ENCODE data around the gene TAF12.
"Not testable (repeated sequence)": the region's sequence is repeated elsewhere in the genome, so short reads cannot be mapped to it uniquely, and the experiment has no call there.

Gene TAF12, protein sequence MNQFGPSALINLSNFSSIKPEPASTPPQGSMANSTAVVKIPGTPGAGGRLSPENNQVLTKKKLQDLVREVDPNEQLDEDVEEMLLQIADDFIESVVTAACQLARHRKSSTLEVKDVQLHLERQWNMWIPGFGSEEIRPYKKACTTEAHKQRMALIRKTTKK

DNA sequence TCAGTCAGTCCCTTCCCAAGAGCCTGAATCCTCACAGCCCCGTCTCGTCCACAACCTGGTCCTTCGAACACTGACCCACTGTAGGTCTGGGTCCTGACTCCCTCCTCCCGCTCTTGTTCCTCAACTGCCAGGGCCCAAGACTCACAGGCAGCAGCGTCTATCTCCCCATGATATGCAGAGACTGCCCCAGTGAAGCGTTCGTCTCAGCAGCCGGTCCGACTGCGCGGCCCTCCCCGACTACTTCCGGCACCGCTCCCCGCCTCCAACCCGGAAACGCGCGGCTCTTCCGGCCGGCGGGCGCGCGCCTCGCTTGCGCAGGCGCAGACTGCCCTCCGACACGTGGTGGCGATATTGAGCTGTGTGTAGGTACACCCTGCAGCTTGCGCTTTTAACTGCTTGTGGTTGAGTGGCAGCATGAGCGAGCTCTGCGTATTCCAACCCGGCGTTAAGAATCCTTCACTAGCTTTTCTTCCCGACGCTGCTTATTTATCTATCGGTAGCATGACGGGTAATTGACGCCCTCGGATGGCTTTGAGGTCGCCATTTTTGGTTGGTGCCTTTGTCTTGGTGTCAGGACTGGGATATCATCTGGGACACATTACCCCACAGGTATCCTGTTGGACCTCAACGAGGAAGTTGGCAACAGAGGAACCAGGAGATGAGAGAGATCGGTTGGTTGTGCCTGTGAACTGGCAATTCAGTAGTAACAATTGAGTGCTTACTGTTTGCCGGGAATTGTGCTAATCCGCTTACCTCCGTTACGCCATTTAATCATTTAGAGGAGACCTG is at the start of gene TAF12:
TSS of gene TAF12 (minus strand) at position 221 of the 789 bp plus-strand sequence. CDS start 20,986 bp downstream, outside the sequence.
- peak within 1 kb of the TSS; percentile 96 for H3K27ac ChIP-seq
- TF ChIP-seq, protein P1, sequence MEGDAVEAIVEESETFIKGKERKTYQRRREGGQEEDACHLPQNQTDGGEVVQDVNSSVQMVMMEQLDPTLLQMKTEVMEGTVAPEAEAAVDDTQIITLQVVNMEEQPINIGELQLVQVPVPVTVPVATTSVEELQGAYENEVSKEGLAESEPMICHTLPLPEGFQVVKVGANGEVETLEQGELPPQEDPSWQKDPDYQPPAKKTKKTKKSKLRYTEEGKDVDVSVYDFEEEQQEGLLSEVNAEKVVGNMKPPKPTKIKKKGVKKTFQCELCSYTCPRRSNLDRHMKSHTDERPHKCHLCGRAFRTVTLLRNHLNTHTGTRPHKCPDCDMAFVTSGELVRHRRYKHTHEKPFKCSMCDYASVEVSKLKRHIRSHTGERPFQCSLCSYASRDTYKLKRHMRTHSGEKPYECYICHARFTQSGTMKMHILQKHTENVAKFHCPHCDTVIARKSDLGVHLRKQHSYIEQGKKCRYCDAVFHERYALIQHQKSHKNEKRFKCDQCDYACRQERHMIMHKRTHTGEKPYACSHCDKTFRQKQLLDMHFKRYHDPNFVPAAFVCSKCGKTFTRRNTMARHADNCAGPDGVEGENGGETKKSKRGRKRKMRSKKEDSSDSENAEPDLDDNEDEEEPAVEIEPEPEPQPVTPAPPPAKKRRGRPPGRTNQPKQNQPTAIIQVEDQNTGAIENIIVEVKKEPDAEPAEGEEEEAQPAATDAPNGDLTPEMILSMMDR (conservative IDR thresholded peaks at IDR 0.05): peak; percentile 56

DNA sequence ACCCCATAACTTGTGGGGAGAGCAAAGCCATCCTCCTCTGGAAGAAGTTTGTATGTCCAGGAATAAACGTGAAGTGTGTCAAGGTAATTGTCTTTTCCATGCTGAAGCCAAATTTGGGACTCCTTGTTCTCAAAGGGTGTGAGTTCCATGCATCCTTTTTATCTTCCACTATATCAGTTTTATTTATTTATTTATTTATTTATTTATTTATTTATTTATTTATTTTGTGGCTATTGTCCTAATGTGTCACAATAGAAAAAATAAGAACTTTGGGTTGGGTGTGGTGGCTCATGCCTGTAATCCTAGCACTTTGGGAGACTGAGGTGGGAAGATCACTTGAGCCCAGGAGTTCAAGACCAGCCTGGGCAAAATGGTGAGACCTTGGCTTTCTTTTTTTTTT is 48.8 kb upstream of the TAF12 start:
- H3K27ac ChIP-seq: not testable (repeated sequence)

DNA sequence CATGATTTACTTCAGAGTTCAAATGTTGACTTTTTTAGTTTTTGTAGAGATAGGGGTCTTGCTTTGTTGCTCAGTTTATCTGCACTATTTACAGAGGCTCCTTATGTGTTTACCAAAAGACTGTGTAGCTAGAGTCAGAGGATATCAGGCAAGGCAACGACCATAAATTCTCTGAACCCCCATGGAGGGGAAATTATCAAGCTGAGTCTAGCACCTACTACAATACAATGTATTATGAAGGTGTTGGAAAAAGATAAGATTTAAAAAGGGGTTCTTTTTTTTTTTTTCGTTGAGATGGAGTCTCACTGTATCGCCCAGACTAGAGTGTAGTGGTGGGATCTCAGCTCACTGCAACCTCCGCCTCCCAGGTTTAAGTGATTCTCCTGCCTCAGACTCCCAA is 42.1 kb upstream of the TAF12 start:
- TF ChIP-seq, protein P1 (conservative IDR thresholded peaks at IDR 0.05): no peak
- H3K27ac ChIP-seq: no peak overlapping the region

DNA sequence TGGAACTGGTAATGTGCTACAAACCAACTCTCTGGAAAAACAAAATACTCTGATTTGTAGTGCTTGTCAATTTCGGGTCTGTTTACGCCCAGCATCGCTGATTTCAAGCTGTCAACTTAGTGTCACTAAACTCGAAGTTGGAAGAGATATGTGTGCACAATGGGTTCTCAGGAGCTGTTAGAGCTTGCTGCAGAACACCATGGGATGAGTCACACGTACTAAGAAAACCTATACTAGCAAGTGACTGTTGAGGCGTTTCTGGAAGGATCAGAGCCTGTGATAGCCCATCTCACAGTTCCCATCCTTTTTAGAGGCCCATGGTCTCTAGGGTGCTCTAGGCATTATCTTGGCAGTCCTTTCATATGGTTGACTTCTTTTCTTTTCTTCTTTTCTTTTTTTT is 40.0 kb upstream of the TAF12 start:
- TF ChIP-seq, protein P1 (conservative IDR thresholded peaks at IDR 0.05): no peak

DNA sequence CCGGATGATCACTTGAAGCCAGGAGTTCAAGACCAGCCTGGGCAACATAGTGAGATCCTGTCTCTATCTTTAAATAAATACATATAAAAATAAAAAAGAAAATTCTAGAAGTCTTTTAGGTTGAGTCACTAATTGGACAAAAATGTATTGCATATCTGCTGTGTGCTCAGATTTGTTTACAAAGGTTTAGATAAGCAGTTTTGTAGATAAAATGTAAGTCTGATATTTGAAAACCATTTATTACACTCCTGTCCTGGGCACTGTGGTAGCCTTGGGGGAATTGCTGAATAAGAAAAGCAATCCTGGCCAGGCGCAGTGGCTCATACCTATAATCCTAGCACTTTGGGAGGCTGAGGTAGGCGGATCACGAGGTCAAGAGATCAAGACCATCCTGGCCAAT is 37.3 kb upstream of the TAF12 start:
- no peak overlapping the region for H3K27ac ChIP-seq

More for the DNA sequence above, 40.0 kb upstream of the TAF12 start:
- H3K27ac ChIP-seq: no peak overlapping the region

DNA sequence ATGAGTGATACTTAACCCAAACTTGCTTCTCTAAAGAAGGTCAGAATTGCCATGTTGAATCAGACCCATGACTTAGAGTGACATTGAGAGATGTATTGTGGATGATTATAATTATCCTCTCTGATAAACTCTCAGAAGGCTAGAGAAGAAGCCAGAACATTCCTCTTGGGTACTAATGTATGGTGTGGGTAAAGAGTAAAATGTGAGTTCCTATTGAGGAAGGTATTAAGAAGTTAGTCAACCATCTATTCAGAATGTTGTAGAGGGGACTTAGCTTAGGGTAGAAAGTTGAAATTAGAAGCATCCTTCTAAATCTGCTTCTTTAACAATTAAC is 33.0 kb upstream of the TAF12 start:
- no peak overlapping the region for H3K27ac ChIP-seq
- TF ChIP-seq, protein P1 (conservative IDR thresholded peaks at IDR 0.05): no peak

More for the DNA sequence above, 37.3 kb upstream of the TAF12 start:
- TF ChIP-seq, protein P1 (conservative IDR thresholded peaks at IDR 0.05): no peak

DNA sequence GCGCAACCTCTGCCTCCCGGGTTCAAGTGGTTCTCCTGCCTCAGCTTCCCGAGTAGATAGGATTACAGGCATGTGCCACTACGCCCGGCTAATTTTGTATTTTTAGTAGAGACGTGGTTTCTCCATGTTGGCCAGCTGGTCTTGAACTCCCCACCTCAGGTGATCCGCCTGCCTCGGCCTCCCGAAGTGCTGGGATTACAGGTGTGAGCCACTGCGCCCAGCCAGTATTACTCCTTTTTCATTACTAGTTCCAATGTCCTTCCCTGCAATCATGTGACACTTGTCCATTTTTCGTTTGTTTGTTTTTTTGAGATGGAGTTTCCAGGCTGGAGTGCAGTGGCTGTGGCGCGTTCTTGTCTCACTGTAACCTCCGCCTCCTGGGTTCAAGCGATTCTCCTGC is 30.1 kb upstream of the TAF12 start:
- H3K27ac ChIP-seq: not testable (repeated sequence)

DNA sequence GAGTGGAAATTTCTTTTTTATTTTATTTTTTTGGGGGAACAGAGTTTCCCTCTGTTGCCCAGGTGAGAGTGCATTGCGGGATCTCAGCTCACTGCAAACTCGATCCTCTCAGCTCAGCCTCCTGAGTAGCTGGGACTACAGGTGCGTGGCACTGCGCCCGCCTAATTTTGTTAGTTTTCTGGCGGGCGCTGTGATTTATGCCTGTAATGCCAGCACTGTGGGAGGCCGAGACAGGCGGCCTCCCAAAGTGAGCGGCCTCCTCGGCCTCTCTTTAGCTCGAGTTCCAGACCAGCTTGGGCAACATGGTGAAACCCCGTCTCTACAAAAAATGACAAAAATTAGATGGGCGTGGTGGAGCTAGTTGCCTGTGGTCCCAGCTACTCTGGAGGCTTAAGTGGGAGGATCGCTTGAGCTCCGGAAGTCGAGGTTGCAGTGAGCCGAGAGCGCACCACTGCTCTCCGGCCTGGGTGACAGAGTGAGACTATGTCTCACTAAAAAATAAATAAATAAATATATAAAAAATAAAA is 28.4 kb upstream of the TAF12 start:
- no peak overlapping the region for H3K27ac ChIP-seq
- TF ChIP-seq, protein P1 (conservative IDR thresholded peaks at IDR 0.05): no peak
